T-cell (primary cell): ENCODE measurements around the gene MRFAP1L1. TPM values are rescaled to one million over a fixed set of nuclear protein-coding genes. Genes with fewer than 3 reads are reported as not detected.
A peak's percentile ranks its signal among the peaks of the same experiment; 100 is the strongest.

ENCODE experiments used
- ATAC-seq, 4 experiments: fragments of 200-7000 bp in 3 of 4; fragments of 150-1000 bp in 1 of 4; cut with Tn5 transposase; replicated peaks in 1 of 4; 1 replicate in 3 of 4; 2 replicates in 1 of 4; pipeline ENCODE4 v1.10.0; 2021; ENCODE audit warnings: moderate library complexity in 3 of 4, mild to moderate bottlenecking in 2 of 4, moderate number of reproducible peaks in 1 of 4
- CTCF ChIA-PET, 2 donors: fragments of 300-600 bp; sonication (Branson Sonifier 250); formaldehyde crosslinking; loops; one replicate each; lab custom pipeline; 2022; ENCODE audit warnings: antibody characterized with exemption in 2 of 2; lab: Charles Lee
- POLR2A ChIA-PET, 2 donors: fragments of 300-600 bp; sonication (Branson Sonifier 250); formaldehyde crosslinking; loops; one replicate each; lab custom pipeline; 2022; ENCODE audit warnings: antibody characterized with exemption in 2 of 2; lab: Charles Lee
- DNase-seq, 35 experiments: peaks; one replicate each; pipeline versions ENCODE4 v3.0.0 to v3.0.0-alpha.2; 2013 to 2023
- H3K27ac ChIP-seq: one replicate; pipeline ENCODE4 v1.5.1; 2013; ENCODE audit warnings: low read length
- H3K27me3 ChIP-seq, 2 experiments: replicated peaks in 1 of 2; 1 replicate in 1 of 2; 2 replicates in 1 of 2; pipeline versions ENCODE4 v1.6.1 to v1.7.0; 2013; ENCODE audit warnings: low read length in 1 of 2, mixed read lengths in 1 of 2; ENCODE audit not compliant: control insufficient read depth in 2 of 2, insufficient read depth in 2 of 2; ENCODE audit errors: extremely low read depth in 1 of 2
- H3K36me3 ChIP-seq, 2 donors: 1 replicate in 1 of 2; 2 replicates in 1 of 2; pipeline versions ENCODE4 v1.6.1 to v1.7.0; 2013; ENCODE audit warnings: low read length in 1 of 2; ENCODE audit not compliant: control insufficient read depth in 2 of 2, insufficient read depth in 1 of 2; ENCODE audit errors: extremely low read depth in 1 of 2
- H3K4me1 ChIP-seq, 2 experiments: 1 replicate in 1 of 2; 2 replicates in 1 of 2; pipeline versions ENCODE4 v1.6.1 to v1.7.0; 2013; ENCODE audit warnings: low read length in 2 of 2, mixed read lengths in 1 of 2; ENCODE audit not compliant: insufficient read depth in 2 of 2, control insufficient read depth in 1 of 2; ENCODE audit errors: extremely low read depth in 1 of 2
- H3K4me3 ChIP-seq, 2 donors: 1 replicate in 1 of 2; 2 replicates in 1 of 2; pipeline versions ENCODE4 v1.5.1 to v1.7.0; 2013; ENCODE audit warnings: mild to moderate bottlenecking in 2 of 2, low read length in 1 of 2, moderate library complexity in 1 of 2; ENCODE audit not compliant: control insufficient read depth in 1 of 2; ENCODE audit errors: extremely low read depth in 1 of 2
- H3K9me3 ChIP-seq: 2 replicates; pipeline ENCODE4 v1.7.0; 2013
- H3K27ac Mint-ChIP-seq, 2 donors: one replicate each; pipeline ENCODE4 v1.8.0; 2020 to 2021; ENCODE audit warnings: mild to moderate bottlenecking in 2 of 2, mixed read lengths in 2 of 2
- H3K27me3 Mint-ChIP-seq, 2 donors: one replicate each; pipeline ENCODE4 v1.8.0; 2021 to 2022; ENCODE audit warnings: mixed read lengths in 2 of 2
- H3K36me3 Mint-ChIP-seq: one replicate; pipeline ENCODE4 v1.8.0; 2021; ENCODE audit warnings: mixed read lengths
- H3K4me1 Mint-ChIP-seq, 3 donors: one replicate each; pipeline ENCODE4 v1.8.0; 2020 to 2022; ENCODE audit warnings: mixed read lengths in 3 of 3, mild to moderate bottlenecking in 1 of 3
- H3K4me3 Mint-ChIP-seq, 3 donors: one replicate each; pipeline ENCODE4 v1.8.0; 2020 to 2022; ENCODE audit warnings: mild to moderate bottlenecking in 3 of 3, mixed read lengths in 3 of 3, moderate library complexity in 3 of 3
- H3K9me3 Mint-ChIP-seq, 3 donors: one replicate each; pipeline ENCODE4 v1.8.0; 2020 to 2022; ENCODE audit warnings: mixed read lengths in 3 of 3
- WGBS: methylation state at CpG from one replicate; pipeline ENCODE4 v1.1.5; 2013; ENCODE audit warnings: missing lambda C conversion rate; ENCODE audit not compliant: insufficient coverage; 5-methylcytosine and 5-hydroxymethylcytosine counted together
- total RNA-seq, 35 experiments: library from RNA in 6 of 35; stranded (reverse) in 6 of 35; fragments of 120-200 nt in 1 of 35; gene quantifications; one replicate each; pipeline versions ENCODE4 v1.2.1 to v1.2.4 and lab custom pipeline; 2013 to 2026

Gene MRFAP1L1
- total RNA-seq, 5 donors from 2014 or later (not counting 1 experiment from before 2014, with no cell fraction given): 28.8 to 121 (median 112) TPM

- DNase-seq (no peak), ATAC-seq (no peak)
- 81% methylated on average over 21 of the region's 21 CpGs for WGBS
- H3K27me3 Mint-ChIP-seq: no peaks in the 10 kb centered on the region
- Histone ChIP-seq H3K27me3 (peaks cover 0 to 7% of the 10 kb centered on the region in 2 experiments), H3K4me1 (peaks cover 0 to 27% of the 10 kb centered on the region in 2 experiments), H3K36me3 (no peaks in the 10 kb centered on the region), H3K4me3 (no peak overlapping the region), H3K9me3 (no peaks in the 10 kb centered on the region), H3K27ac (no peak overlapping the region)
- no peaks in the 10 kb centered on the region for H3K36me3 Mint-ChIP-seq
- POLR2A ChIA-PET: no interaction called here
- H3K27ac Mint-ChIP-seq: no peak overlapping the region
- no peaks in the 10 kb centered on the region for H3K9me3 Mint-ChIP-seq
- CTCF ChIA-PET: no interaction called here
- no peak overlapping the region for H3K4me3 Mint-ChIP-seq
- peaks cover 15 to 18% (median 17%) of the 10 kb centered on the region in 3 donors for H3K4me1 Mint-ChIP-seq
These were observed 14.9 kb upstream of the MRFAP1L1 start for GRCh38 chr4:6724421-6725111.

GRCh38 chr4:6723851-6724250, 14.2 kb upstream of the MRFAP1L1 start:
- Mint-ChIP-seq H3K36me3 (peaks cover 3% of the 10 kb centered on the region), H3K27me3 (no peaks in the 10 kb centered on the region), H3K27ac (no peak overlapping the region), H3K4me1 (peaks cover 21 to 24% (median 24%) of the 10 kb centered on the region in 3 donors), H3K4me3 (no peak overlapping the region), H3K9me3 (no peaks in the 10 kb centered on the region)
- CTCF ChIA-PET: interaction anchor here in 1 of 2 donors (0.7 kb wide), 1 partner anchor 149 kb away, joined by 3 read pairs; no protein-coding TSS in a partner anchor
- H3K4me3 ChIP-seq: no peak overlapping the region
- ATAC-seq: no peak
- H3K27me3 ChIP-seq: peaks cover 0 to 7% of the 10 kb centered on the region in 2 experiments
- no peak for DNase-seq
- H3K27ac ChIP-seq: no peak overlapping the region
- H3K4me1 ChIP-seq: peaks cover 0 to 27% of the 10 kb centered on the region in 2 experiments
- no peaks in the 10 kb centered on the region for H3K36me3 ChIP-seq
- POLR2A ChIA-PET: no interaction called here
- H3K9me3 ChIP-seq: no peaks in the 10 kb centered on the region
- 83% methylated on average over 8 of the region's 8 CpGs for WGBS

GRCh38 chr4:6722891-6723290, 13.2 kb upstream of the MRFAP1L1 start:
- no peak overlapping the region for H3K27ac Mint-ChIP-seq
- H3K4me1 Mint-ChIP-seq: peaks cover 21 to 24% (median 22%) of the 10 kb centered on the region in 3 donors
- POLR2A ChIA-PET: interaction anchor here in 1 of 2 donors (0.6 kb wide), 1 partner anchor 151 kb away, joined by 3 read pairs; no protein-coding TSS in a partner anchor
- Histone ChIP-seq H3K36me3 (peaks cover 0 to 2% of the 10 kb centered on the region in 2 donors), H3K4me3 (no peak overlapping the region), H3K27me3 (peaks cover 0 to 7% of the 10 kb centered on the region in 2 experiments), H3K9me3 (no peaks in the 10 kb centered on the region), H3K27ac (no peak overlapping the region), H3K4me1 (peaks cover 4 to 20% of the 10 kb centered on the region in 2 experiments)
- H3K9me3 Mint-ChIP-seq: no peaks in the 10 kb centered on the region
- peaks cover 4% of the 10 kb centered on the region for H3K36me3 Mint-ChIP-seq
- DNase-seq (no peak), ATAC-seq (no peak)
- H3K27me3 Mint-ChIP-seq: no peaks in the 10 kb centered on the region
- CTCF ChIA-PET: interaction anchor here (0.6 to 0.7 kb wide), 2 partner anchors 150 to 194 kb away, joined by 3 read pairs; no protein-coding TSS in a partner anchor
- no peak overlapping the region for H3K4me3 Mint-ChIP-seq
- 98% methylated on average over 9 of the region's 12 CpGs for WGBS

- ATAC-seq (no peak), DNase-seq (no peak)
- Histone ChIP-seq H3K4me1 (peaks cover 9 to 23% of the 10 kb centered on the region in 2 experiments), H3K36me3 (peaks cover 0 to 2% of the 10 kb centered on the region in 2 donors), H3K27ac (no peak overlapping the region), H3K4me3 (no peak overlapping the region), H3K27me3 (peaks cover 0 to 7% of the 10 kb centered on the region in 2 experiments), H3K9me3 (no peaks in the 10 kb centered on the region)
- peaks cover 4% of the 10 kb centered on the region for H3K36me3 Mint-ChIP-seq
- H3K4me3 Mint-ChIP-seq: no peak overlapping the region
- POLR2A ChIA-PET: interaction anchor here (0.7 to 1.0 kb wide), 2 partner anchors 46 to 153 kb away, joined by 3 read pairs; no protein-coding TSS in a partner anchor
- CTCF ChIA-PET: interaction anchor here (0.6 to 6.3 kb wide), 8 partner anchors 46 to 349 kb away, joined by 3 to 77 read pairs (median 3); no protein-coding TSS in a partner anchor
- H3K4me1 Mint-ChIP-seq: peaks cover 23 to 30% (median 29%) of the 10 kb centered on the region in 3 donors
- WGBS: 98% methylated on average over 9 of the region's 10 CpGs
- no peaks in the 10 kb centered on the region for H3K27me3 Mint-ChIP-seq
- H3K27ac Mint-ChIP-seq: no peak overlapping the region
- no peaks in the 10 kb centered on the region for H3K9me3 Mint-ChIP-seq
These were observed 11.5 kb upstream of the MRFAP1L1 start for GRCh38 chr4:6721121-6721520.

- Mint-ChIP-seq H3K36me3 (peaks cover 4% of the 10 kb centered on the region), H3K9me3 (no peaks in the 10 kb centered on the region), H3K27ac (peak overlapping the region; percentile 73 to 83), H3K4me1 (peaks cover 30 to 39% (median 36%) of the 10 kb centered on the region in 3 donors), H3K4me3 (peak overlapping the region in 1 of 3 donors; percentile 37), H3K27me3 (no peaks in the 10 kb centered on the region)
- peak; percentile 27 to 85 (median 74) for DNase-seq
- Histone ChIP-seq H3K27ac (no peak overlapping the region), H3K4me3 (no peak overlapping the region), H3K9me3 (no peaks in the 10 kb centered on the region), H3K27me3 (peaks cover 0 to 7% of the 10 kb centered on the region in 2 experiments), H3K4me1 (peaks cover 14 to 27% of the 10 kb centered on the region in 2 experiments), H3K36me3 (peaks cover 0 to 2% of the 10 kb centered on the region in 2 donors)
- ATAC-seq: peak; percentile 26 to 47 (median 35)
- POLR2A ChIA-PET: interaction anchor here in 1 of 2 donors (0.7 kb wide), 1 partner anchor 86 kb away, joined by 6 read pairs; no protein-coding TSS in a partner anchor
- CTCF ChIA-PET: interaction anchor here (0.6 to 6.3 kb wide), 13 partner anchors 11 to 1123 kb away, joined by 3 to 77 read pairs (median 4); partner anchors contain the start of gene MRFAP1L1 (in 1 of the 2)
- under 1% methylated on average over 12 of the region's 14 CpGs for WGBS
These were observed 10.6 kb upstream of the MRFAP1L1 start for GRCh38 chr4:6720202-6720699.

GRCh38 chr4:6719611-6720179, 10.0 kb upstream of the MRFAP1L1 start:
- Histone ChIP-seq H3K4me3 (no peak overlapping the region), H3K27me3 (peaks cover 0 to 7% of the 10 kb centered on the region in 2 experiments), H3K9me3 (no peaks in the 10 kb centered on the region), H3K27ac (no peak overlapping the region), H3K4me1 (peaks cover 15 to 27% of the 10 kb centered on the region in 2 experiments), H3K36me3 (peaks cover 0 to 2% of the 10 kb centered on the region in 2 donors)
- Mint-ChIP-seq H3K27ac (no peak overlapping the region), H3K4me1 (peaks cover 32 to 40% (median 39%) of the 10 kb centered on the region in 3 donors), H3K27me3 (no peaks in the 10 kb centered on the region), H3K4me3 (no peak overlapping the region), H3K36me3 (peaks cover 4% of the 10 kb centered on the region), H3K9me3 (no peaks in the 10 kb centered on the region)
- DNase-seq: no peak
- WGBS: 93% methylated on average over 5 of the region's 8 CpGs
- POLR2A ChIA-PET: interaction anchor here in 1 of 2 donors (0.7 kb wide), 1 partner anchor 87 kb away, joined by 6 read pairs; no protein-coding TSS in a partner anchor
- CTCF ChIA-PET: interaction anchor here (0.6 to 6.3 kb wide), 14 partner anchors 10 to 1124 kb away, joined by 3 to 77 read pairs (median 4); partner anchors contain the start of genes GRPEL1 (in 1 of the 2) and MRFAP1L1 (in 1 of the 2)
- ATAC-seq: no peak
